Endodermal cell (in vitro differentiated cells): ENCODE measurements around the gene ATXN1L. TPM values are rescaled to one million over a fixed set of nuclear protein-coding genes. Genes with fewer than 3 reads are reported as not detected.

ENCODE experiments used
- DNase-seq: peaks from one replicate; pipeline ENCODE4 v3.0.0-alpha.2; 2017
- H3K27ac ChIP-seq: 2 replicates; pipeline ENCODE4 v1.5.1; 2013; ENCODE audit warnings: mild to moderate bottlenecking, low read depth, low read length, moderate library complexity
- H3K27me3 ChIP-seq: 2 replicates; pipeline ENCODE4 v1.6.1; 2013; ENCODE audit warnings: mild to moderate bottlenecking, low read length, moderate library complexity; ENCODE audit not compliant: insufficient read depth, control insufficient read depth, poor library complexity, severe bottlenecking
- H3K36me3 ChIP-seq: 2 replicates; pipeline ENCODE4 v1.7.0; 2013; ENCODE audit warnings: mild to moderate bottlenecking, low read length, moderate library complexity; ENCODE audit not compliant: control insufficient read depth, insufficient read depth
- H3K4me1 ChIP-seq: one replicate; pipeline ENCODE4 v1.7.0; 2013; ENCODE audit warnings: low read length; ENCODE audit not compliant: control insufficient read depth, insufficient read depth
- H3K4me3 ChIP-seq: 2 replicates; pipeline ENCODE4 v1.5.1; 2013; ENCODE audit warnings: mild to moderate bottlenecking, low read length, moderate library complexity
- H3K9ac ChIP-seq: 2 replicates; pipeline ENCODE4 v1.6.1; 2013; ENCODE audit warnings: mild to moderate bottlenecking, low read length, moderate library complexity; ENCODE audit not compliant: poor library complexity, severe bottlenecking; ENCODE audit errors: extremely low read depth
- H3K9me3 ChIP-seq: 2 replicates; pipeline ENCODE4 v1.6.1; 2013; ENCODE audit warnings: mild to moderate bottlenecking, low read length, moderate library complexity; ENCODE audit not compliant: control insufficient read depth
- H3K27ac Mint-ChIP-seq: 2 replicates; pipeline ENCODE4 v1.8.0; 2020; ENCODE audit warnings: mixed read lengths
- H3K27me3 Mint-ChIP-seq: 2 replicates; pipeline ENCODE4 v1.8.0; 2021; ENCODE audit warnings: mild to moderate bottlenecking, mixed read lengths; ENCODE audit not compliant: insufficient read depth
- H3K36me3 Mint-ChIP-seq: 2 replicates; pipeline ENCODE4 v1.8.0; 2020; ENCODE audit warnings: low read depth, mixed read lengths
- H3K4me1 Mint-ChIP-seq: 2 replicates; pipeline ENCODE4 v1.8.0; 2020; ENCODE audit warnings: mixed read lengths
- H3K4me3 Mint-ChIP-seq: 2 replicates; pipeline ENCODE4 v1.8.0; 2020; ENCODE audit warnings: mild to moderate bottlenecking, moderate library complexity, mixed read lengths
- H3K9me3 Mint-ChIP-seq: 2 replicates; pipeline ENCODE4 v1.8.0; 2020; ENCODE audit warnings: mild to moderate bottlenecking, mixed read lengths
- CTCF ChIP-seq: fragments of 200-600 bp; sonication (generic); conservative IDR thresholded peaks from 2 replicates; pipeline ENCODE4 v1.5.0; 2021; ENCODE audit warnings: antibody characterized with exemption, mild to moderate bottlenecking
- WGBS, 2 experiments: methylation state at CpG; one replicate each; pipeline versions ENCODE4 v1.1.5 to v1.1.7; 2013; ENCODE audit warnings: missing lambda C conversion rate in 2 of 2, mixed read lengths in 1 of 2; ENCODE audit not compliant: insufficient coverage in 1 of 2, insufficient read length in 1 of 2; 5-methylcytosine and 5-hydroxymethylcytosine counted together
- total RNA-seq, 2 donors: library from RNA; stranded (reverse); fragmentation: NEBNext Ultra II Directional in 1 of 2; extraction: Animal tissue kit (Norgen Biotek cat#: 25700) in 1 of 2; gene quantifications; 2 replicates in 1 of 2; 3 replicates in 1 of 2; pipeline ENCODE4 v1.2.1, GENCODE V29; 2021

ATXN1L gene
- total RNA-seq, 2 donors from 2014 or later, result 28.9 to 30.7 TPM

DNA sequence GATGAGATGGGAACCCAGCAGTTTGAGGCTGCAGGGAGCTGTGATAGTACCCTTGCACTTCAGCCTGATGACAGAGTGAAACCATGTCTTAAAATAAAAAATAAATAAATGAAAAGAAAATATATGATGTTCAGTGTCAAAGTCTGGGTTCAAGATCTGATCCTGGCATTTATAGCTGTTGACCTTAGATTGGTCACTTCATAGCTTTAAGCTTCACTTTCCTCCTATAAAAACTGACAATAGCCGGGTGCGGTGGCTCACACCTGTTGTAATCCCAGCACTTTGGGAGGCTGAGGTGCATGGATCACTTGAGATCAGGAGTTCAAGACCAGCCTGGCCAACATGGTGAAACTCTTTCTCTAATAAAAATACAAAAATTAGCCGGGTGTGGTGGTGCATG lies 43.4 kb downstream of the ATXN1L start:
- Histone ChIP-seq H3K27me3 (no peaks in the 10 kb centered on the region), H3K4me1 (no peaks in the 10 kb centered on the region), H3K36me3 (no peaks in the 10 kb centered on the region), H3K9ac (no peak overlapping the region), H3K27ac (no peak overlapping the region), H3K4me3 (no peak overlapping the region), H3K9me3 (no peaks in the 10 kb centered on the region)
- Mint-ChIP-seq H3K4me3 (no peak overlapping the region), H3K27ac (no peak overlapping the region), H3K36me3 (no peaks in the 10 kb centered on the region), H3K9me3 (no peaks in the 10 kb centered on the region), H3K4me1 (peaks cover 14% of the 10 kb centered on the region), H3K27me3 (no peaks in the 10 kb centered on the region)
- WGBS, 2 experiments, result 84 to 95% methylated on average over 3 of the region's 3 CpGs
- DNase-seq, result no peak
- no peak for TF ChIP-seq CTCF

DNA sequence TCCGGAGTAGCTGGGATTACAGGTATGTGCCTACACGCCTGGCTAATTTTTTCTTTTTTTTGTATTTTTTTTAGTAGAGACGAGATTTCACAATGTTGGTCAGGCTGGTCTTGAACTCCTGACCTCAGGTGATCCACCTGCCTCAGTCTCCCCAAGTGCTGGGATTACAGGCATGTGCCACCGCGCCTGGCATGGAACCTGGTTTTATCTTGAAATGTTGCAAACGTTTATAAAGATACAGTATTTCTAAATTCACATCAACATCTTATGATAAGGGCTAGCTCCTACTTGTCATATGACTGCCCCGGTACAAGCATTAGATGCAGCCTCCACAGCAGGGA lies 48.1 kb downstream of the ATXN1L start:
- Histone ChIP-seq H3K27ac (no peak overlapping the region), H3K4me1 (no peaks in the 10 kb centered on the region), H3K36me3 (peaks cover 12% of the 10 kb centered on the region), H3K9me3 (no peaks in the 10 kb centered on the region), H3K4me3 (peak overlapping the region; percentile 99), H3K27me3 (no peaks in the 10 kb centered on the region), H3K9ac (peak overlapping the region; percentile 97)
- peak overlapping the region; percentile 99 for H3K27ac Mint-ChIP-seq
- peaks cover 5% of the 10 kb centered on the region for H3K4me1 Mint-ChIP-seq
- no peak for DNase-seq
- peaks cover 9% of the 10 kb centered on the region for H3K36me3 Mint-ChIP-seq
- H3K27me3 Mint-ChIP-seq, result no peaks in the 10 kb centered on the region
- WGBS, 2 experiments, result 59 to 71% methylated on average over 4 to 7 of the region's 7 CpGs
- no peaks in the 10 kb centered on the region for H3K9me3 Mint-ChIP-seq
- TF ChIP-seq CTCF, result no peak
- H3K4me3 Mint-ChIP-seq, result peak overlapping the region; percentile 99

DNA sequence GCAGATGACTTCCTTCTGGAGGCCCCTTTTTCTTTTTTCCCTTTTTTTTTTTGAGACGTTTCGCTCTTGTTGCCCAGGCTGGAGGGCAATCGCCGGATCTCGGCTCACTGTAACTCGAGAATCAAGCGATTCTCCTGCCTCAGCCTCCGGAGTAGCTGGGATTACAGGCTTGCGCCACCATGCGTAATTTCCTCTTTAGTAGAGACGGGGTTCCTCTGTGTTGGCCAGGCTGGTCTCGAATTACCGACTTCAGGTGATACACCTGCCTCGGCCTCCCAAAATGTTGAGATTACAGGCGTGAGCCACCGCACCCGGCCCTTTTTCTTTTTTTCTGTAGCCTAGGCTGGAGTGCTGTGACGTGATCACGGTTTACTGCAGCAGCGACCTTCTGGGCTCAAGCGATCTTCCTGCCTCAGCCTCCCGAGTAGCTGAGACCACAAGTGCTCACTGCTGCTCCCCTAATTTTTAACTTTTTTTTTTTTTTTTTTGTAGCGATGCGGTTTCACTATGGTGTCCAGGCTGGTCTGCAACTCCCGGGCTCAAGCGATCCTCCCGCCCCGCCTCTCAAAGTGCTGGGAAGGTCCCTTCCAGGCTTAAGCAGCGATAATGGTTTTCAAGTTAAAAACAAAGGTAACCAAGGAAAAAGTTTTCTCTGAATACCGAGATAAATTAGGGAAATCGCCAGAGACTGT lies 48.6 kb downstream of the ATXN1L start:
- H3K27ac Mint-ChIP-seq, result peak overlapping the region; percentile 99
- peak; percentile 17 for TF ChIP-seq CTCF
- peaks cover 5% of the 10 kb centered on the region for H3K4me1 Mint-ChIP-seq
- peak overlapping the region; percentile 88 for H3K27ac ChIP-seq
- no peaks in the 10 kb centered on the region for H3K27me3 ChIP-seq
- H3K4me3 ChIP-seq, result peak overlapping the region; percentile 99
- peaks cover 18% of the 10 kb centered on the region for H3K36me3 ChIP-seq
- no peaks in the 10 kb centered on the region for H3K27me3 Mint-ChIP-seq
- peak overlapping the region; percentile 97 for H3K9ac ChIP-seq
- H3K4me1 ChIP-seq, result no peaks in the 10 kb centered on the region
- 2% methylated on average over 9 to 31 of the region's 31 CpGs for WGBS, 2 experiments
- H3K36me3 Mint-ChIP-seq, result peaks cover 14% of the 10 kb centered on the region
- peak overlapping the region; percentile 99 for H3K4me3 Mint-ChIP-seq
- no peaks in the 10 kb centered on the region for H3K9me3 ChIP-seq
- no peaks in the 10 kb centered on the region for H3K9me3 Mint-ChIP-seq
- DNase-seq, result peak; percentile 86
